Measurements from ENCODE around the gene ZNF865.

DNA sequence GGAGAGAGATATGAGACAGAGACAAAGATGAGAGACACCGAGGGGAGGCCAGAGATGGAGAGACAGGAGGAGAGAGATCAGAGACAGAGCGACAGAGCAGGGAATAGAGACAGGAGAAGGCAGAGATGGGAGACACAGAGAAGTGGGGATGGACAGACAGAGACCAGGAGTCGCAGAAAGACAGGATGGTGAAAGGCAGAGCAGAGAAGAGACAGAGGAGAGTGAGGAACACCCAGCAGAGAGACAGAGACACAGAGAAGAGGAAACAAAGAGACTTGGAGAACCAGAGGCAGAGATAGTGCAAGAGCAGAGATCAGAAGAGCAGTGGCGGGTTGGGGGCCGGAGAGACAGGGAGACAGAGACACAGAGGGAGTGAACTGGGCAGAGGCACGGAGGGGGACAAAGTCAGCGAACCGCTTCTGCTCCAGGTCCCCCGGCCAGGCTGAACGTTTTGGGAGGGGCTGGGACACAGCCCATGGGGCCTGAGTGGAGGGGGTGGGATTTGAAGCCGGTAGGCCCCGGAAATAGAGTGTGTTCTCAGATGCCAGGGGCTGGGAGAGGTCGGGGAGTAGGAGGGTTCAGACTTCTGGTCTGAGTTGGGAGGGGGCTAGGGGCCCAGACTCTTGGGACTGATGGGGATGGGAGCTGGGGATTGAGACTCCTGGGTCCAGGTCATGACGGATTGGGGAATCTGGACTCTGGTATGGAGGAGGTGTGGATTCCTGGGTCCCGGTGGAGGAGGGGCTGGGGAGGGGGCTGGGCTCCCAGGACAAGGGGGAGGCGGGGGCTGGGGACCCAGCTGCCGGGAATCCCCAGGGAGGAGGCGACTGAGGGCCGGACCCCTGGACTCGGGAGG lies 25.5 kb upstream of the ZNF865 start:
- TF ChIP-seq, protein P1, sequence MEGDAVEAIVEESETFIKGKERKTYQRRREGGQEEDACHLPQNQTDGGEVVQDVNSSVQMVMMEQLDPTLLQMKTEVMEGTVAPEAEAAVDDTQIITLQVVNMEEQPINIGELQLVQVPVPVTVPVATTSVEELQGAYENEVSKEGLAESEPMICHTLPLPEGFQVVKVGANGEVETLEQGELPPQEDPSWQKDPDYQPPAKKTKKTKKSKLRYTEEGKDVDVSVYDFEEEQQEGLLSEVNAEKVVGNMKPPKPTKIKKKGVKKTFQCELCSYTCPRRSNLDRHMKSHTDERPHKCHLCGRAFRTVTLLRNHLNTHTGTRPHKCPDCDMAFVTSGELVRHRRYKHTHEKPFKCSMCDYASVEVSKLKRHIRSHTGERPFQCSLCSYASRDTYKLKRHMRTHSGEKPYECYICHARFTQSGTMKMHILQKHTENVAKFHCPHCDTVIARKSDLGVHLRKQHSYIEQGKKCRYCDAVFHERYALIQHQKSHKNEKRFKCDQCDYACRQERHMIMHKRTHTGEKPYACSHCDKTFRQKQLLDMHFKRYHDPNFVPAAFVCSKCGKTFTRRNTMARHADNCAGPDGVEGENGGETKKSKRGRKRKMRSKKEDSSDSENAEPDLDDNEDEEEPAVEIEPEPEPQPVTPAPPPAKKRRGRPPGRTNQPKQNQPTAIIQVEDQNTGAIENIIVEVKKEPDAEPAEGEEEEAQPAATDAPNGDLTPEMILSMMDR (IDR thresholded peaks at IDR 0.05): no peak
- TF ChIP-seq, protein P2, sequence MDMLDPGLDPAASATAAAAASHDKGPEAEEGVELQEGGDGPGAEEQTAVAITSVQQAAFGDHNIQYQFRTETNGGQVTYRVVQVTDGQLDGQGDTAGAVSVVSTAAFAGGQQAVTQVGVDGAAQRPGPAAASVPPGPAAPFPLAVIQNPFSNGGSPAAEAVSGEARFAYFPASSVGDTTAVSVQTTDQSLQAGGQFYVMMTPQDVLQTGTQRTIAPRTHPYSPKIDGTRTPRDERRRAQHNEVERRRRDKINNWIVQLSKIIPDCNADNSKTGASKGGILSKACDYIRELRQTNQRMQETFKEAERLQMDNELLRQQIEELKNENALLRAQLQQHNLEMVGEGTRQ (CRISPR knock-in tag; IDR thresholded peaks at IDR 0.05): no peak
- no peak for TF ChIP-seq RELA (CRISPR knock-in tag; IDR thresholded peaks at IDR 0.05; ENCODE audit: borderline replicate concordance)
- TF ChIP-seq ZNF138 (CRISPR knock-in tag; conservative IDR thresholded peaks at IDR 0.05): no peak
- TF ChIP-seq CREB1 (CRISPR knock-in tag; IDR thresholded peaks at IDR 0.05): no peak
- TF ChIP-seq MYBL2 (CRISPR knock-in tag; IDR thresholded peaks at IDR 0.05): no peak
